ENCODE data around the gene CRACR2A.

DNA sequence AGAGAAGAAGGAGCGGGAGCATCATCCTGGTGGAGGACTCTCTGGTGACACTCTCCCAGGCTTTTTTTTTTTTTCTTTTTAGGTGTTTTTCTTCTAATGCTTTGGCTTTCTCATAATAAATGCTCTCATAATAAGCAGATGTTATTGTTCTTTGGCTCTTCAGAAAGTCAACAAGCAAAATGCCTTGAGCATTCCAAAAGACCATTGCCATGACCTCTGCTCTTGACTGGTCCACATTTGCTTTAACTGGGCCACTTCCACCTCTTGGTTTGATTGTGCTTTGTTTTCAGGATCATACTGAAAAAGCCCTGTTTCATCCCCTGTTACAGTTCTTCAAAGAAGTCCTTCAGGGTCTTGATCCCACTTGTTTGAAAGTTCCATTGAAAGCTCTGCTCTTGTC is 36.9 kb downstream of the CRACR2A start:
- TF ChIP-seq, protein P1, sequence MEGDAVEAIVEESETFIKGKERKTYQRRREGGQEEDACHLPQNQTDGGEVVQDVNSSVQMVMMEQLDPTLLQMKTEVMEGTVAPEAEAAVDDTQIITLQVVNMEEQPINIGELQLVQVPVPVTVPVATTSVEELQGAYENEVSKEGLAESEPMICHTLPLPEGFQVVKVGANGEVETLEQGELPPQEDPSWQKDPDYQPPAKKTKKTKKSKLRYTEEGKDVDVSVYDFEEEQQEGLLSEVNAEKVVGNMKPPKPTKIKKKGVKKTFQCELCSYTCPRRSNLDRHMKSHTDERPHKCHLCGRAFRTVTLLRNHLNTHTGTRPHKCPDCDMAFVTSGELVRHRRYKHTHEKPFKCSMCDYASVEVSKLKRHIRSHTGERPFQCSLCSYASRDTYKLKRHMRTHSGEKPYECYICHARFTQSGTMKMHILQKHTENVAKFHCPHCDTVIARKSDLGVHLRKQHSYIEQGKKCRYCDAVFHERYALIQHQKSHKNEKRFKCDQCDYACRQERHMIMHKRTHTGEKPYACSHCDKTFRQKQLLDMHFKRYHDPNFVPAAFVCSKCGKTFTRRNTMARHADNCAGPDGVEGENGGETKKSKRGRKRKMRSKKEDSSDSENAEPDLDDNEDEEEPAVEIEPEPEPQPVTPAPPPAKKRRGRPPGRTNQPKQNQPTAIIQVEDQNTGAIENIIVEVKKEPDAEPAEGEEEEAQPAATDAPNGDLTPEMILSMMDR (IDR thresholded peaks at IDR 0.05), result no peak
- no peak for TF ChIP-seq POLR2A (IDR thresholded peaks at IDR 0.05)
